HepG2 (cell line): ENCODE measurements around the gene RGCC. TPM values are rescaled to one million over a fixed set of nuclear protein-coding genes. Genes with fewer than 3 reads are reported as not detected.

ENCODE experiments used
- GATAD2A ChIP-seq: IDR thresholded peaks from 2 replicates; pipeline ENCODE4 v1.6.1; 2016
- GFI1 ChIP-seq: sonication (generic); formaldehyde crosslinking; IDR thresholded peaks from 2 replicates; pipeline ENCODE4 v1.5.0; 2020; ENCODE audit warnings: missing genetic modification reagents, mild to moderate bottlenecking, borderline replicate concordance
- KDM1A ChIP-seq: IDR thresholded peaks from 2 replicates; pipeline ENCODE4 v1.6.1; 2016; ENCODE audit warnings: missing compliant biosample characterization
- KMT2A ChIP-seq: sonication (generic); formaldehyde crosslinking; IDR thresholded peaks from 2 replicates; pipeline ENCODE4 v1.4.0; 2020; ENCODE audit warnings: missing genetic modification reagents
- LCORL ChIP-seq, 2 experiments: fragments of 450-650 bp in 1 of 2; sonication (generic) in 1 of 2; formaldehyde crosslinking in 1 of 2; IDR thresholded peaks; 2 replicates each; pipeline versions ENCODE4 v1.5.0 to v1.6.1; 2017 to 2020; ENCODE audit warnings: antibody characterized with exemption in 1 of 2, missing genetic modification reagents in 1 of 2
- MIXL1 ChIP-seq: IDR thresholded peaks from 2 replicates; pipeline ENCODE4 v1.6.1; 2016
- NFE2L1 ChIP-seq: sonication (generic); formaldehyde crosslinking; IDR thresholded peaks from 2 replicates; pipeline ENCODE4 v1.4.0; 2020; ENCODE audit warnings: missing genetic modification reagents, mild to moderate bottlenecking, borderline replicate concordance
- NFRKB ChIP-seq: fragments of 450-650 bp; IDR thresholded peaks from 2 replicates; pipeline ENCODE4 v1.6.1; 2017
- NRL ChIP-seq: sonication (generic); formaldehyde crosslinking; IDR thresholded peaks from 2 replicates; pipeline ENCODE4 v1.5.0; 2020; ENCODE audit warnings: missing genetic modification reagents, mild to moderate bottlenecking, moderate library complexity, borderline replicate concordance
- SOX13 ChIP-seq, 3 experiments: fragments of 450-650 bp in 1 of 3; sonication (generic) in 1 of 3; formaldehyde crosslinking in 1 of 3; IDR thresholded peaks in 2 of 3; conservative IDR thresholded peaks in 1 of 3; 2 replicates each; pipeline versions ENCODE4 v1.5.0 to v1.6.1; 2016 to 2020; ENCODE audit warnings: antibody characterized with exemption in 1 of 3, mild to moderate bottlenecking in 1 of 3, missing compliant biosample characterization in 1 of 3, missing genetic modification reagents in 1 of 3, moderate library complexity in 1 of 3
- SOX5 ChIP-seq: IDR thresholded peaks from 2 replicates; pipeline ENCODE4 v1.6.1; 2016; ENCODE audit warnings: borderline replicate concordance
- YEATS4 ChIP-seq: sonication (generic); formaldehyde crosslinking; IDR thresholded peaks from 2 replicates; pipeline ENCODE4 v1.4.0; 2020; ENCODE audit warnings: missing genetic modification reagents, borderline replicate concordance
- ZNF3 ChIP-seq: IDR thresholded peaks from 2 replicates; pipeline ENCODE4 v1.7.0; 2017; ENCODE audit warnings: inconsistent platforms
- ZNF549 ChIP-seq: sonication (generic); formaldehyde crosslinking; IDR thresholded peaks from 2 replicates; pipeline ENCODE4 v1.5.0; 2020; ENCODE audit warnings: missing genetic modification reagents
- ZNF605 ChIP-seq: sonication (generic); formaldehyde crosslinking; IDR thresholded peaks from 2 replicates; pipeline ENCODE4 v1.8.0; 2022; ENCODE audit warnings: mild to moderate bottlenecking, missing genetic modification reagents
- ZNF670 ChIP-seq: sonication (generic); formaldehyde crosslinking; IDR thresholded peaks from 2 replicates; pipeline ENCODE4 v1.8.0; 2022; ENCODE audit warnings: mild to moderate bottlenecking, missing genetic modification reagents, borderline replicate concordance
- ZNF672 ChIP-seq: sonication (generic); formaldehyde crosslinking; IDR thresholded peaks from 2 replicates; pipeline ENCODE4 v1.8.1; 2022; ENCODE audit warnings: missing genetic modification reagents
- polyA plus RNA-seq, 8 experiments: library from polyadenylated mRNA; depleted of rRNA in 3 of 8; stranded (reverse) in 7 of 8; unstranded in 1 of 8; fragments of >200 nt; fragmentation: Illumina TruSeq in 4 of 8; extraction: Trizol in 4 of 8; gene quantifications; 2 replicates each; pipeline versions ENCODE4 v1.2.1 to v1.2.3, GENCODE V29; 2011 to 2016; ENCODE audit warnings: low read depth in 4 of 8, missing spikeins in 1 of 8, mixed read lengths in 1 of 8; ENCODE audit not compliant: insufficient read depth in 1 of 8
- total RNA-seq, 5 experiments: library from RNA; depleted of rRNA; stranded (reverse); fragments of >200 nt; fragmentation: Illumina TruSeq; extraction: Trizol; gene quantifications; 2 replicates each; pipeline ENCODE4 v1.2.3, GENCODE V29; 2016; ENCODE audit warnings: low read depth in 1 of 5
- TF ChIP-seq, protein P1 (sequence below): fragments of 450-650 bp; IDR thresholded peaks from 2 replicates; pipeline ENCODE4 v1.6.1; 2016
- TF ChIP-seq, protein P2 (sequence below): sonication (generic); formaldehyde crosslinking; IDR thresholded peaks from 2 replicates; pipeline ENCODE4 v1.4.0; 2020; ENCODE audit warnings: mild to moderate bottlenecking, missing genetic modification reagents
- TF ChIP-seq, protein P3 (sequence below): sonication (generic); formaldehyde crosslinking; IDR thresholded peaks from 2 replicates; pipeline ENCODE4 v1.5.0; 2020; ENCODE audit warnings: missing genetic modification reagents, mild to moderate bottlenecking, borderline replicate concordance
- TF ChIP-seq, protein P4 (sequence below): sonication (generic); formaldehyde crosslinking; IDR thresholded peaks from 2 replicates; pipeline ENCODE4 v1.9.0; 2022; ENCODE audit warnings: low read depth, missing genetic modification reagents
- TF ChIP-seq, protein P5 (sequence below): sonication (generic); formaldehyde crosslinking; IDR thresholded peaks from 2 replicates; pipeline ENCODE4 v1.8.1; 2022; ENCODE audit warnings: low read depth, mild to moderate bottlenecking, missing genetic modification reagents

Gene RGCC
- total and polyA plus RNA-seq, 2 of the 13 experiments (the other 11 are each of a cell fraction or from before 2014, with no cell fraction given) = 0.20 to 8.4 TPM

GRCh38 chr13:41495044-41495443, 37.7 kb downstream of the RGCC start (continued):
- TF ChIP-seq, protein P1, sequence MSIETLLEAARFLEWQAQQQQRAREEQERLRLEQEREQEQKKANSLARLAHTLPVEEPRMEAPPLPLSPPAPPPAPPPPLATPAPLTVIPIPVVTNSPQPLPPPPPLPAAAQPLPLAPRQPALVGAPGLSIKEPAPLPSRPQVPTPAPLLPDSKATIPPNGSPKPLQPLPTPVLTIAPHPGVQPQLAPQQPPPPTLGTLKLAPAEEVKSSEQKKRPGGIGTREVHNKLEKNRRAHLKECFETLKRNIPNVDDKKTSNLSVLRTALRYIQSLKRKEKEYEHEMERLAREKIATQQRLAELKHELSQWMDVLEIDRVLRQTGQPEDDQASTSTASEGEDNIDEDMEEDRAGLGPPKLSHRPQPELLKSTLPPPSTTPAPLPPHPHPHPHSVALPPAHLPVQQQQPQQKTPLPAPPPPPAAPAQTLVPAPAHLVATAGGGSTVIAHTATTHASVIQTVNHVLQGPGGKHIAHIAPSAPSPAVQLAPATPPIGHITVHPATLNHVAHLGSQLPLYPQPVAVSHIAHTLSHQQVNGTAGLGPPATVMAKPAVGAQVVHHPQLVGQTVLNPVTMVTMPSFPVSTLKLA = no peak
- no peak for TF ChIP-seq GATAD2A (CRISPR knock-in tag)
- TF ChIP-seq, protein P2, sequence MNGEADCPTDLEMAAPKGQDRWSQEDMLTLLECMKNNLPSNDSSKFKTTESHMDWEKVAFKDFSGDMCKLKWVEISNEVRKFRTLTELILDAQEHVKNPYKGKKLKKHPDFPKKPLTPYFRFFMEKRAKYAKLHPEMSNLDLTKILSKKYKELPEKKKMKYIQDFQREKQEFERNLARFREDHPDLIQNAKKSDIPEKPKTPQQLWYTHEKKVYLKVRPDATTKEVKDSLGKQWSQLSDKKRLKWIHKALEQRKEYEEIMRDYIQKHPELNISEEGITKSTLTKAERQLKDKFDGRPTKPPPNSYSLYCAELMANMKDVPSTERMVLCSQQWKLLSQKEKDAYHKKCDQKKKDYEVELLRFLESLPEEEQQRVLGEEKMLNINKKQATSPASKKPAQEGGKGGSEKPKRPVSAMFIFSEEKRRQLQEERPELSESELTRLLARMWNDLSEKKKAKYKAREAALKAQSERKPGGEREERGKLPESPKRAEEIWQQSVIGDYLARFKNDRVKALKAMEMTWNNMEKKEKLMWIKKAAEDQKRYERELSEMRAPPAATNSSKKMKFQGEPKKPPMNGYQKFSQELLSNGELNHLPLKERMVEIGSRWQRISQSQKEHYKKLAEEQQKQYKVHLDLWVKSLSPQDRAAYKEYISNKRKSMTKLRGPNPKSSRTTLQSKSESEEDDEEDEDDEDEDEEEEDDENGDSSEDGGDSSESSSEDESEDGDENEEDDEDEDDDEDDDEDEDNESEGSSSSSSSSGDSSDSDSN (CRISPR knock-in tag) = no peak
- no peak for TF ChIP-seq LCORL (IDR thresholded peaks at IDR 0.05)
- TF ChIP-seq LCORL (CRISPR knock-in tag; IDR thresholded peaks at IDR 0.05) = no peak
- no peak for TF ChIP-seq MIXL1 (CRISPR knock-in tag)
- TF ChIP-seq, protein P3, sequence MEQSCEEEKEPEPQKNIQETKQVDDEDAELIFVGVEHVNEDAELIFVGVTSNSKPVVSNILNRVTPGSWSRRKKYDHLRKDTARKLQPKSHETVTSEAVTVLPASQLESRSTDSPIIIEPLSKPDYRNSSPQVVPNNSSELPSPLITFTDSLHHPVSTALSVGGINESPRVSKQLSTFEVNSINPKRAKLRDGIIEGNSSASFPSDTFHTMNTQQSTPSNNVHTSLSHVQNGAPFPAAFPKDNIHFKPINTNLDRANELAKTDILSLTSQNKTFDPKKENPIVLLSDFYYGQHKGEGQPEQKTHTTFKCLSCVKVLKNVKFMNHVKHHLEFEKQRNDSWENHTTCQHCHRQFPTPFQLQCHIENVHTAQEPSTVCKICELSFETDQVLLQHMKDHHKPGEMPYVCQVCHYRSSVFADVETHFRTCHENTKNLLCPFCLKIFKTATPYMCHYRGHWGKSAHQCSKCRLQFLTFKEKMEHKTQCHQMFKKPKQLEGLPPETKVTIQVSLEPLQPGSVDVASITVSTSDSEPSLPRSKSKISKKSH (CRISPR knock-in tag) = no peak
- peak; percentile 27; the same call in 1 of the 2 replicates for TF ChIP-seq GFI1 (CRISPR knock-in tag)
- TF ChIP-seq ZNF670 = no peak
- no peak for TF ChIP-seq ZNF549 (CRISPR knock-in tag)
- no peak for TF ChIP-seq SOX13 (IDR thresholded peaks at IDR 0.05)
- TF ChIP-seq SOX13 (CRISPR knock-in tag; conservative IDR thresholded peaks at IDR 0.05 in 1 of 2, IDR thresholded peaks at IDR 0.05 in 1 of 2) = peak in 1 of 2 experiments; percentile 84; a peak in 2 of 4 replicates
- TF ChIP-seq NRL (CRISPR knock-in tag) = no peak
- TF ChIP-seq SOX5 = peak; percentile 59; the same call in 1 of the 2 replicates
- TF ChIP-seq ZNF3 = no peak
- no peak for TF ChIP-seq KMT2A
- no peak for TF ChIP-seq KDM1A
- TF ChIP-seq ZNF672 = no peak
- TF ChIP-seq ZNF605 (CRISPR knock-in tag) = no peak
- TF ChIP-seq NFRKB = no peak
- TF ChIP-seq, protein P4, sequence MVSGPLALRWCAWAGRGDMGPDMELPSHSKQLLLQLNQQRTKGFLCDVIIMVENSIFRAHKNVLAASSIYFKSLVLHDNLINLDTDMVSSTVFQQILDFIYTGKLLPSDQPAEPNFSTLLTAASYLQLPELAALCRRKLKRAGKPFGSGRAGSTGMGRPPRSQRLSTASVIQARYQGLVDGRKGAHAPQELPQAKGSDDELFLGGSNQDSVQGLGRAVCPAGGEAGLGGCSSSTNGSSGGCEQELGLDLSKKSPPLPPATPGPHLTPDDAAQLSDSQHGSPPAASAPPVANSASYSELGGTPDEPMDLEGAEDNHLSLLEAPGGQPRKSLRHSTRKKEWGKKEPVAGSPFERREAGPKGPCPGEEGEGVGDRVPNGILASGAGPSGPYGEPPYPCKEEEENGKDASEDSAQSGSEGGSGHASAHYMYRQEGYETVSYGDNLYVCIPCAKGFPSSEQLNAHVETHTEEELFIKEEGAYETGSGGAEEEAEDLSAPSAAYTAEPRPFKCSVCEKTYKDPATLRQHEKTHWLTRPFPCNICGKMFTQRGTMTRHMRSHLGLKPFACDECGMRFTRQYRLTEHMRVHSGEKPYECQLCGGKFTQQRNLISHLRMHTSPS (CRISPR knock-in tag) = no peak
- no peak for TF ChIP-seq YEATS4 (CRISPR knock-in tag)
- no peak for TF ChIP-seq NFE2L1
- TF ChIP-seq, protein P5, sequence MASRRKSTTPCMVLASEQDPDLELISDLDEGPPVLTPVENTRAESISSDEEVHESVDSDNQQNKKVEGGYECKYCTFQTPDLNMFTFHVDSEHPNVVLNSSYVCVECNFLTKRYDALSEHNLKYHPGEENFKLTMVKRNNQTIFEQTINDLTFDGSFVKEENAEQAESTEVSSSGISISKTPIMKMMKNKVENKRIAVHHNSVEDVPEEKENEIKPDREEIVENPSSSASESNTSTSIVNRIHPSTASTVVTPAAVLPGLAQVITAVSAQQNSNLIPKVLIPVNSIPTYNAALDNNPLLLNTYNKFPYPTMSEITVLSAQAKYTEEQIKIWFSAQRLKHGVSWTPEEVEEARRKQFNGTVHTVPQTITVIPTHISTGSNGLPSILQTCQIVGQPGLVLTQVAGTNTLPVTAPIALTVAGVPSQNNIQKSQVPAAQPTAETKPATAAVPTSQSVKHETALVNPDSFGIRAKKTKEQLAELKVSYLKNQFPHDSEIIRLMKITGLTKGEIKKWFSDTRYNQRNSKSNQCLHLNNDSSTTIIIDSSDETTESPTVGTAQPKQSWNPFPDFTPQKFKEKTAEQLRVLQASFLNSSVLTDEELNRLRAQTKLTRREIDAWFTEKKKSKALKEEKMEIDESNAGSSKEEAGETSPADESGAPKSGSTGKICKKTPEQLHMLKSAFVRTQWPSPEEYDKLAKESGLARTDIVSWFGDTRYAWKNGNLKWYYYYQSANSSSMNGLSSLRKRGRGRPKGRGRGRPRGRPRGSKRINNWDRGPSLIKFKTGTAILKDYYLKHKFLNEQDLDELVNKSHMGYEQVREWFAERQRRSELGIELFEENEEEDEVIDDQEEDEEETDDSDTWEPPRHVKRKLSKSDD (CRISPR knock-in tag) = no peak
